Hepatocyte (in vitro differentiated cells): ENCODE measurements around the gene CCDC73.

Source experiments
- EZH2phosphoT487 ChIP-seq: fragments of 200-600 bp; sonication (generic); IDR thresholded peaks from one replicate; pipeline ENCODE4 v1.6.1; 2018; ENCODE audit warnings: antibody characterized with exemption, mild to moderate bottlenecking, low read depth, moderate library complexity; ENCODE audit not compliant: unreplicated experiment, severe bottlenecking
- TF ChIP-seq, protein P1 (sequence below): fragments of 200-600 bp; sonication (generic); IDR thresholded peaks from 2 replicates; pipeline ENCODE4 v1.5.1; 2016; ENCODE audit warnings: antibody characterized with exemption, mild to moderate bottlenecking; ENCODE audit not compliant: poor library complexity

DNA sequence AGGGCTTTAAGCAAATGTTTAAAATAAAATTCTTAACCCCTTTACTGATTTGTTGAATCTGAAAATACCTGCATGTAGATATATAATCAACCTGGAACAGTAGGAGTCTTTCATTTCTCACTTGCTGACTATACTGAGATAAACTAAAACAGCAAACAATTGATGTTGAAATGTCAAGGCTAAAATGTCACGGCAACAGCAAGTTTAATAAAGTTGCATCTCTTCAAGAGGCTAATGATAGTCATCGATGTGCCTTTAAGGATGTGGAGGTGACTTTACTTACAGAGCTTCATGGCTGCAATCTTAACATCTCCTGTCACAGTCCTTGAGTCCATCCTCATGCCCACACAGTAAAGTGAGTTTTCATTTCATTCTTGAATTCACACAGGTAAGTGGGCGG, 31.7 kb upstream of the CCDC73 start:
- TF ChIP-seq, protein P1, sequence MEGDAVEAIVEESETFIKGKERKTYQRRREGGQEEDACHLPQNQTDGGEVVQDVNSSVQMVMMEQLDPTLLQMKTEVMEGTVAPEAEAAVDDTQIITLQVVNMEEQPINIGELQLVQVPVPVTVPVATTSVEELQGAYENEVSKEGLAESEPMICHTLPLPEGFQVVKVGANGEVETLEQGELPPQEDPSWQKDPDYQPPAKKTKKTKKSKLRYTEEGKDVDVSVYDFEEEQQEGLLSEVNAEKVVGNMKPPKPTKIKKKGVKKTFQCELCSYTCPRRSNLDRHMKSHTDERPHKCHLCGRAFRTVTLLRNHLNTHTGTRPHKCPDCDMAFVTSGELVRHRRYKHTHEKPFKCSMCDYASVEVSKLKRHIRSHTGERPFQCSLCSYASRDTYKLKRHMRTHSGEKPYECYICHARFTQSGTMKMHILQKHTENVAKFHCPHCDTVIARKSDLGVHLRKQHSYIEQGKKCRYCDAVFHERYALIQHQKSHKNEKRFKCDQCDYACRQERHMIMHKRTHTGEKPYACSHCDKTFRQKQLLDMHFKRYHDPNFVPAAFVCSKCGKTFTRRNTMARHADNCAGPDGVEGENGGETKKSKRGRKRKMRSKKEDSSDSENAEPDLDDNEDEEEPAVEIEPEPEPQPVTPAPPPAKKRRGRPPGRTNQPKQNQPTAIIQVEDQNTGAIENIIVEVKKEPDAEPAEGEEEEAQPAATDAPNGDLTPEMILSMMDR: no peak
- no peak for TF ChIP-seq EZH2phosphoT487
